Measurements from ENCODE around the gene NHS.

The NHS gene

DNA sequence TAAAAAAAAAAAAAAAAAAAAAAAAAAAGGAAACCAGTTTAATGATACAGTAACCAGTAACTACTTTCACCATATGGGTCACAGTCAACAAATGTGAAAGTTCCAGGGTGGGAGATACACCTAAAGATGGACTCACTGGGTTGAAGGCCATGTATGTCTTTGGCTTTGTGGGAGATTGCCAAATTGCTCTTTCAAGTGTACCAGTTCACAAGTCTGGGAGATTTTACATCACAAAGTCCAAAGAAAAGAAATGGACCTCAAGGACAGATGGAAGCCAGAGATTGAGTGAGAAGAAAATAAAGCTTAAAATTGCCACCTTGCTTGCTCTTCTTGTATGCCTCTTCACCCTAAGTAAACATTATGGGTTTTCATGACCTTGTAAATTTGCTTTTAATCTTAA is 65.3 kb downstream of the NHS start:
- Histone ChIP-seq H3K27me3 (ENCODE audit: insufficient read depth, poor library complexity, severe bottlenecking) (no peaks in the 10 kb centered on the region), H3K4me3 (replicated peaks; ENCODE audit: insufficient read depth, low read length) (no peak overlapping the region), H3K27ac (replicated peaks) (no peak overlapping the region)
- TF ChIP-seq SPI1 (IDR thresholded peaks at IDR 0.05; ENCODE audit: borderline replicate concordance, low read depth), result no peak
- TF ChIP-seq, protein P1, sequence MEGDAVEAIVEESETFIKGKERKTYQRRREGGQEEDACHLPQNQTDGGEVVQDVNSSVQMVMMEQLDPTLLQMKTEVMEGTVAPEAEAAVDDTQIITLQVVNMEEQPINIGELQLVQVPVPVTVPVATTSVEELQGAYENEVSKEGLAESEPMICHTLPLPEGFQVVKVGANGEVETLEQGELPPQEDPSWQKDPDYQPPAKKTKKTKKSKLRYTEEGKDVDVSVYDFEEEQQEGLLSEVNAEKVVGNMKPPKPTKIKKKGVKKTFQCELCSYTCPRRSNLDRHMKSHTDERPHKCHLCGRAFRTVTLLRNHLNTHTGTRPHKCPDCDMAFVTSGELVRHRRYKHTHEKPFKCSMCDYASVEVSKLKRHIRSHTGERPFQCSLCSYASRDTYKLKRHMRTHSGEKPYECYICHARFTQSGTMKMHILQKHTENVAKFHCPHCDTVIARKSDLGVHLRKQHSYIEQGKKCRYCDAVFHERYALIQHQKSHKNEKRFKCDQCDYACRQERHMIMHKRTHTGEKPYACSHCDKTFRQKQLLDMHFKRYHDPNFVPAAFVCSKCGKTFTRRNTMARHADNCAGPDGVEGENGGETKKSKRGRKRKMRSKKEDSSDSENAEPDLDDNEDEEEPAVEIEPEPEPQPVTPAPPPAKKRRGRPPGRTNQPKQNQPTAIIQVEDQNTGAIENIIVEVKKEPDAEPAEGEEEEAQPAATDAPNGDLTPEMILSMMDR (IDR thresholded peaks at IDR 0.05; ENCODE audit: insufficient read depth, low read length), result no peak
- TF ChIP-seq, protein P2, sequence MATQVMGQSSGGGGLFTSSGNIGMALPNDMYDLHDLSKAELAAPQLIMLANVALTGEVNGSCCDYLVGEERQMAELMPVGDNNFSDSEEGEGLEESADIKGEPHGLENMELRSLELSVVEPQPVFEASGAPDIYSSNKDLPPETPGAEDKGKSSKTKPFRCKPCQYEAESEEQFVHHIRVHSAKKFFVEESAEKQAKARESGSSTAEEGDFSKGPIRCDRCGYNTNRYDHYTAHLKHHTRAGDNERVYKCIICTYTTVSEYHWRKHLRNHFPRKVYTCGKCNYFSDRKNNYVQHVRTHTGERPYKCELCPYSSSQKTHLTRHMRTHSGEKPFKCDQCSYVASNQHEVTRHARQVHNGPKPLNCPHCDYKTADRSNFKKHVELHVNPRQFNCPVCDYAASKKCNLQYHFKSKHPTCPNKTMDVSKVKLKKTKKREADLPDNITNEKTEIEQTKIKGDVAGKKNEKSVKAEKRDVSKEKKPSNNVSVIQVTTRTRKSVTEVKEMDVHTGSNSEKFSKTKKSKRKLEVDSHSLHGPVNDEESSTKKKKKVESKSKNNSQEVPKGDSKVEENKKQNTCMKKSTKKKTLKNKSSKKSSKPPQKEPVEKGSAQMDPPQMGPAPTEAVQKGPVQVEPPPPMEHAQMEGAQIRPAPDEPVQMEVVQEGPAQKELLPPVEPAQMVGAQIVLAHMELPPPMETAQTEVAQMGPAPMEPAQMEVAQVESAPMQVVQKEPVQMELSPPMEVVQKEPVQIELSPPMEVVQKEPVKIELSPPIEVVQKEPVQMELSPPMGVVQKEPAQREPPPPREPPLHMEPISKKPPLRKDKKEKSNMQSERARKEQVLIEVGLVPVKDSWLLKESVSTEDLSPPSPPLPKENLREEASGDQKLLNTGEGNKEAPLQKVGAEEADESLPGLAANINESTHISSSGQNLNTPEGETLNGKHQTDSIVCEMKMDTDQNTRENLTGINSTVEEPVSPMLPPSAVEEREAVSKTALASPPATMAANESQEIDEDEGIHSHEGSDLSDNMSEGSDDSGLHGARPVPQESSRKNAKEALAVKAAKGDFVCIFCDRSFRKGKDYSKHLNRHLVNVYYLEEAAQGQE (IDR thresholded peaks at IDR 0.05; ENCODE audit: insufficient replicate concordance, low read depth), result no peak
- TF ChIP-seq POLR2AphosphoS5 (IDR thresholded peaks at IDR 0.05; ENCODE audit: low read depth), result no peak
- TF ChIP-seq GABPA (IDR thresholded peaks at IDR 0.05; ENCODE audit: low read depth), result no peak
- DNase-seq (ENCODE audit: low read depth in 1 of 2, low spot score in 1 of 2), result no peak

DNA sequence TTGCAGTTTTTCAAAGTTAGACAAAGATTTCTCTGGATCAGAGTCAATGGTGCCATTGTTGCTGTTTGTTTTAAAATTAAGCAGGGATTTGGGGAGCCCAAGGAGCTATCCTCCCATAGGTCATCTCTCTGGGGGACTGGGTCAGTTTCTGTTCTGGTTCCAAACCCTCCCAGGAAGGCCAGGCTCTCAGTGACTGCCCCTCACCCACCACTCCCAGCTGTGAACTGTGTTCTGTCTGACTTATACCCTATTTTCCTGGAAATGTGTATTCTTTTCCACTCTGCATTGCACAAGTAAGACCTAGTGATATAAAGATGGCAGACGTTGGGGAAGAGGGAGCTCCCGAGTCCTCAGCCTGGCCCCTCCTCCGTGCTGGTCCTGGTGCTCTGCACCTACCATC is 65.8 kb downstream of the NHS start:
- Histone ChIP-seq H3K4me3 (replicated peaks; ENCODE audit: insufficient read depth, low read length) (no peak overlapping the region), H3K27me3 (ENCODE audit: insufficient read depth, poor library complexity, severe bottlenecking) (no peaks in the 10 kb centered on the region)
- TF ChIP-seq, protein P2 (IDR thresholded peaks at IDR 0.05; ENCODE audit: insufficient replicate concordance, low read depth), result no peak
- TF ChIP-seq, protein P1 (IDR thresholded peaks at IDR 0.05; ENCODE audit: insufficient read depth, low read length), result no peak
- TF ChIP-seq POLR2AphosphoS5 (IDR thresholded peaks at IDR 0.05; ENCODE audit: low read depth), result no peak
- TF ChIP-seq GABPA (IDR thresholded peaks at IDR 0.05; ENCODE audit: low read depth), result no peak
- TF ChIP-seq SPI1 (IDR thresholded peaks at IDR 0.05; ENCODE audit: borderline replicate concordance, low read depth), result no peak

GRCh38 chrX:17441965-17442364 is 67.0 kb downstream of the NHS start:
- DNase-seq (ENCODE audit: low read depth in 1 of 2, low spot score in 1 of 2), result no peak
- Histone ChIP-seq H3K27me3 (ENCODE audit: insufficient read depth, poor library complexity, severe bottlenecking) (no peaks in the 10 kb centered on the region), H3K27ac (replicated peaks) (no peak overlapping the region), H3K4me3 (replicated peaks; ENCODE audit: insufficient read depth, low read length) (no peak overlapping the region)
- TF ChIP-seq GABPA (IDR thresholded peaks at IDR 0.05; ENCODE audit: low read depth), result no peak
- TF ChIP-seq SPI1 (IDR thresholded peaks at IDR 0.05; ENCODE audit: borderline replicate concordance, low read depth), result no peak
- TF ChIP-seq, protein P1 (IDR thresholded peaks at IDR 0.05; ENCODE audit: insufficient read depth, low read length), result no peak
- no peak for TF ChIP-seq POLR2AphosphoS5 (IDR thresholded peaks at IDR 0.05; ENCODE audit: low read depth)
- TF ChIP-seq, protein P2 (IDR thresholded peaks at IDR 0.05; ENCODE audit: insufficient replicate concordance, low read depth), result no peak

More for the DNA sequence above, 65.8 kb downstream of the NHS start:
- no peak for DNase-seq (ENCODE audit: low read depth in 1 of 2, low spot score in 1 of 2)
- no peak overlapping the region for H3K27ac ChIP-seq (replicated peaks)
